ENCODE measurements around the gene DOK4.

GRCh38 chr16:57531635-57532265 is 45.5 kb upstream of the DOK4 start:
- TF ChIP-seq CTCF (conservative IDR thresholded peaks at IDR 0.05; ENCODE audit: low read depth, low read length) (no peak), EZH2phosphoT487 (IDR thresholded peaks at IDR 0.05; ENCODE audit: borderline replicate concordance, low read length) (no peak)
